Ammon's horn (tissue), 1 donor: Measurements from ENCODE around the gene IL12RB2.
A peak's percentile ranks its signal among the peaks of the same experiment; 100 is the strongest.

ENCODE experiments used
- DNase-seq: peaks from one replicate; pipeline ENCODE4 v3.0.0-alpha.2; 2016; ENCODE audit warnings: low spot score

Gene IL12RB2

GRCh38 chr1:67313934-67314671 is 6.4 kb downstream of the IL12RB2 start:
- no peak for DNase-seq

- DNase-seq: no peak
Observed at GRCh38 chr1:67314696-67315095, 7.0 kb downstream of the IL12RB2 start.

GRCh38 chr1:67316180-67316902 is 8.7 kb downstream of the IL12RB2 start:
- no peak for DNase-seq

- no peak for DNase-seq
Observed at GRCh38 chr1:67316918-67317317, 9.2 kb downstream of the IL12RB2 start.

GRCh38 chr1:67317803-67318202 is 10.1 kb downstream of the IL12RB2 start:
- no peak for DNase-seq

- no peak for DNase-seq
Observed at GRCh38 chr1:67322442-67322841, 14.8 kb downstream of the IL12RB2 start.

- no peak for DNase-seq
Observed at GRCh38 chr1:67323087-67323486, 15.4 kb downstream of the IL12RB2 start.

DNA sequence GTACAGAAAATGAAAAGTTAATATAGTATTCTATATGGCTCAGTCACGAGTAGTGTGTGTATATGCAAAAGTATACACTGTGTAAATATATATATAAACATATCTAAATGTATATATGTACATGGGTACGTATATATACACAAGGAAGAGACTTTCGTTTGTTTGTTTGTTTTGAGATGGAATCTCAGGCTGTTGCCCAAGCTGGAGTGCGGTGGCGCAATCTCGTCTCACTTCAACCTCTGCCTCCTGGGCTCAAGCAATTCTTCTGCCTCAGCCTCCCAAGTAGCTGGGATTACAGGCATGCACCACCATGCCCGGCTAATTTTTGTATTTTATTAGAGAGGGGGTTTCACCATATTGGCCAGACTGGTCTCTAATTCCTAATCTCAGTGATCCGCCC is 16.4 kb downstream of the IL12RB2 start:
- DNase-seq: no peak

- DNase-seq: no peak
Observed at GRCh38 chr1:67327864-67328466, 20.3 kb downstream of the IL12RB2 start.

GRCh38 chr1:67332653-67333529 is 25.2 kb downstream of the IL12RB2 start:
- DNase-seq: no peak

DNA sequence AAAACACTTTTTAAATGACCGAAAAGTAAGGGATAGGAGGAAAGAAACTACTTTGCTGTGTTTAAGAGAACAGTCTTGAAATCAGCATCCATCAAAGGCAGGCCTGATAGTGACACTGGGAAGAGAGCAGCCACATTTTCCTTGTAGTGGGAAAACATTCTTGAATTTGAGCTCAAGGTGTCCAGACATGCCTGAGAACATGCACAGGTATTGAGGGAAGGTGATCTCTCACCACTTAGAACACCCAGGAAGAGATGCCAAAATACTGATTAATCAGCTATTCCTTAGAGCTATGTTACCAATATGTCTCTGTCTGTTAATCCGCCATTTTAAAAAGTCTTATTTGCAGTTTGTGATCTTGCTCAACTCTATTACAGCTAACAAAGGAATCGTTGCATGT is 25.9 kb downstream of the IL12RB2 start:
- no peak for DNase-seq

- no peak for DNase-seq
Observed at GRCh38 chr1:67335411-67335810, 27.7 kb downstream of the IL12RB2 start.

- DNase-seq: no peak
Observed at GRCh38 chr1:67336157-67336556, 28.5 kb downstream of the IL12RB2 start.

DNA sequence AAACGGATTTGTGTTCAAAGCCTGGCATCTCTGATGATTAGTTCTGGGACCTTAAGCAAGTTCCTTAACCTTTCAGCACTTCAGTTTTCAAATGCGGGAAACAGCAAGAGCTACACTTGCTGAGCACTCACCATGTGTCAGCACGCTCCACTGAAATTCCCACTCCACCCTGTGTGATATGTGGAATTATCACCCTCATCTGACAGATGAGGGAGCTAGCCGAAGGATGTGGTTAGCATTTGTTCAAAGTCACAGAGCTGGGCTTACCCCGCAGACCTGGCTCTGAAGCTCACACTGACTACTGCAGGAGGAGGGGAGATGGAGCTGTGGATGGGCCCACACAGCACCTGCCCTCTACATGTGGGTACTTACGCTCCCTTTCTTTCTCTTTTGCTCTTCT is 29.1 kb downstream of the IL12RB2 start:
- no peak for DNase-seq

GRCh38 chr1:67338642-67339041 is 31.0 kb downstream of the IL12RB2 start:
- DNase-seq: no peak

DNA sequence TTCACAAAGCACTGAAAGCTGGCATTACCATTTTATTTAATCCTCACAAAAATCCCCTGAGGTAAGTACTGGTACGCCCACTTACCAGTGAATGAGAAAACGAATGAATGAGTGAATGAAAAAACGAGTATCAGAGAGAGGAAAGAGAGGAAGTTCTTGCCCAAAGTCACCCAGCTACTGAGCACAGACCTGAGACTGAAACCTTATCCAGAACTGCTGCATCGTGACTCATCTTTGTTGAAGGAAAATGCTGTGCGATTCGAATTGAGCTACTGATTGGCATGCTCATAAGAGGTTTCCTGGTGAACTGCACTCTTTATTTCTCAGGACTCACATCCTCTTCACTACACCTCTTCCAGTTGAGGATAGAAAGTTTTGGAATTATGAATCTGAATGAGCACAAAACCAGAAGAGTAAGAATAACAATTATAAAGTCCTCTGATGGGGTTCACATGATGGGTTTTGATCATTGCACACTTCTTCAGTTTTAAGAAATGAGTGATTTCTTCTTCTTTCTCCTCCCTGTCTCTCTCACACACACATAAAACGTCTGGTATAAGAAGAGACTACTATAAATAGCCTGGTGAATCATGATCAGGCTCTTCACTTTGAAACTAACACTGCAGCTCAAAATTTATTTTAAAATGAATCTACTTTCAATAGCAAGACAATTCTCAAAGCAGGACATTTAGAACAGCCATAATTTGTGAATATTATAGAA is 32.1 kb downstream of the IL12RB2 start:
- peak; percentile 16 for DNase-seq

GRCh38 chr1:67342076-67342890 is 34.6 kb downstream of the IL12RB2 start:
- DNase-seq: no peak

DNA sequence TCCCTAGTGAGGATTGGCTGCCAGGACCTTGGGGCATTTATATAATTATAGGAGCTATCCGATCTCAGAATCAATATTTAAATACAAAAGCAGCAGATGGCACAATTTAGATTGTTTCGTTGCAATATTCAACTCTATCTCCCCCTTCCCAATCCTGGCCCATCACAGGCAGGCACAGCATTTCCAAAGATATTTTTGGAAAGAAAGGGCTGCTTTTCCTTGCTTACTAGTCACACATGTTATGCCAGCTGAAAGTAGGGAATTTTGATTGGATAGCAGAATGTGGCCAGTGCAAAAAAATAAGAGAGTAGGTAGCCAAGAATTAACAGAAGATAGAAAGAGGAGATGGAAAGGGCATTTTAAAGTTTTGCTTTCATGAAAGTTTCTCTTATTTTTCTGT is 37.9 kb downstream of the IL12RB2 start:
- DNase-seq: no peak

- no peak for DNase-seq
Observed at GRCh38 chr1:67346982-67347381, 39.3 kb downstream of the IL12RB2 start.

DNA sequence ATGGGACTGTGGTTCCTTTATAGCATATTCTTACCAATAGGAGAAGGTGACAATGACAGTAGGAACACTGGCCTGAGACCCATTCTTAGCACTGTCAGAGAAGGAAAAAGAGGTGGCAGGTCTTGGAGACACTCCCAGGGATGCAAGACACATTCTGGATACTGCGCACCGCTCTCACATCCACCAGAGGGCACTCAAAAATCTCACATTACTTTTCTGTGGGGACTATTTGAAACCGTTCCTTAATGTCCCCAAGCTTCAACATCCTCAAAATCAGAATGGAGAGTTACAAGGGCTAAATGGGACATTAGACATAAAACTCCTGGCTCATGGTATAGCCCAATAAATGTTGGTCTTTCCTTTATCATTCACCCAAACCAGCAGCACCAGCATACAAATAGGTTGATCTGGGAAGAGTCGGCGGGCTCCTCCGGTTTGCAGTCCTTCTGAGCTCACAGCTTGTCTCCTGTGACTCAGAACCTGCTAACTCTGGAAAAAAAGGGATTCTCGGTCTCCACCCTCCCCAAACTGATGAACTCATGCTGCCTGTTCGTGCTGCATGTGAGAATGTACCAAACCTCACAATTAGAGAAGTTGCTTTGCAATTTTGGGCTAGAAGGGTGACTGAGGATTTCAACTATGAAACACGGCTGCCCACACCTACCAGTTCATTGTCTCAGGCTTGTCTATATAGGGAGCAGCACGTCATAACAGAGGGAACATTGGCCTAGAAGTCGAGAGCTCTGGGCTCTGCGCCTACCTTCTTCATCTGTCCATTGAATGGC is 40.2 kb downstream of the IL12RB2 start:
- peak; percentile 55 for DNase-seq
